DND-41 (cell line): ENCODE results near the gene VPS8.

Experiments
- ATAC-seq: fragments of 200-7000 bp; cut with Tn5 transposase; 3 replicates; pipeline ENCODE4 v1.9.1; 2021; ENCODE audit warnings: low read depth; ENCODE audit not compliant: insufficient read depth
- DNase-seq: peaks from one replicate; pipeline ENCODE4 v3.0.0-alpha.2; 2020
- H2AFZ ChIP-seq: 2 replicates; pipeline ENCODE4 v1.6.0; 2012; ENCODE audit warnings: low read depth, low read length
- H3K27ac ChIP-seq: 2 replicates; pipeline ENCODE4 v1.5.1; 2012; ENCODE audit warnings: low read length, inconsistent platforms
- H3K27me3 ChIP-seq: fragments of 200-600 bp; sonication (generic); 2 replicates; pipeline ENCODE4 v1.6.0; 2012; ENCODE audit warnings: low read length, mild to moderate bottlenecking, inconsistent platforms; ENCODE audit not compliant: insufficient read depth, poor library complexity
- H3K36me3 ChIP-seq: 2 replicates; pipeline ENCODE4 v1.5.1; 2012; ENCODE audit warnings: low read length, inconsistent platforms; ENCODE audit not compliant: insufficient read depth
- H3K4me1 ChIP-seq: 2 replicates; pipeline ENCODE4 v1.5.1; 2012; ENCODE audit warnings: mild to moderate bottlenecking, low read length; ENCODE audit not compliant: insufficient read depth
- H3K4me2 ChIP-seq: 2 replicates; pipeline ENCODE4 v1.6.0; 2012; ENCODE audit warnings: mild to moderate bottlenecking, moderate library complexity, low read length, inconsistent platforms; ENCODE audit not compliant: insufficient read depth
- H3K4me3 ChIP-seq, 2 experiments: fragments of 200-600 bp in 1 of 2; shearing (Covaris generic) in 1 of 2; 2 replicates each; pipeline ENCODE4 v1.5.1; 2012 to 2016; ENCODE audit warnings: inconsistent platforms in 2 of 2, low read length in 2 of 2, mild to moderate bottlenecking in 2 of 2, low read depth in 1 of 2, moderate library complexity in 1 of 2
- H3K79me2 ChIP-seq: 2 replicates; pipeline ENCODE4 v1.6.0; 2012; ENCODE audit warnings: low read length, inconsistent platforms; ENCODE audit not compliant: insufficient read depth
- H3K9ac ChIP-seq: 2 replicates; pipeline ENCODE4 v1.6.0; 2012; ENCODE audit warnings: low read depth, mild to moderate bottlenecking, inconsistent platforms, low read length, moderate library complexity
- H3K9me3 ChIP-seq: 2 replicates; pipeline ENCODE4 v1.5.1; 2012; ENCODE audit warnings: low read length, moderate library complexity, mild to moderate bottlenecking, inconsistent platforms; ENCODE audit not compliant: insufficient read depth, severe bottlenecking
- H4K20me1 ChIP-seq: 2 replicates; pipeline ENCODE4 v1.6.0; 2012; ENCODE audit warnings: low read length; ENCODE audit not compliant: insufficient read depth
- CTCF ChIP-seq: IDR thresholded peaks from 2 replicates; pipeline ENCODE4 v1.5.1; 2012; ENCODE audit warnings: borderline replicate concordance, low read length, moderate library complexity, mild to moderate bottlenecking; ENCODE audit not compliant: poor library complexity, severe bottlenecking; ENCODE audit errors: extremely low read depth
- EZH2 ChIP-seq: IDR thresholded peaks from 3 replicates; pipeline ENCODE4 v1.6.1; 2012; ENCODE audit warnings: borderline replicate concordance, low read depth, mild to moderate bottlenecking, moderate library complexity, low read length, inconsistent platforms; ENCODE audit not compliant: severe bottlenecking

Gene VPS8

GRCh38 chr3:184927796-184928315, 115.9 kb downstream of the VPS8 start:
- no peaks in the 10 kb centered on the region for H3K27me3 ChIP-seq
- H3K36me3 ChIP-seq = peaks cover 22% of the 10 kb centered on the region
- no peak overlapping the region for H3K27ac ChIP-seq
- ATAC-seq (no peak), DNase-seq (no peak)
- no peaks in the 10 kb centered on the region for H3K79me2 ChIP-seq
- H3K4me1 ChIP-seq = no peaks in the 10 kb centered on the region
- H3K4me3 ChIP-seq = no peak overlapping the region
- H3K9me3 ChIP-seq = no peaks in the 10 kb centered on the region
- no peak overlapping the region for H3K9ac ChIP-seq
- no peak overlapping the region for H2AFZ ChIP-seq
- no peak for TF ChIP-seq EZH2
- TF ChIP-seq CTCF = no peak
- no peak overlapping the region for H3K4me2 ChIP-seq
- no peaks in the 10 kb centered on the region for H4K20me1 ChIP-seq

- DNase-seq (no peak), ATAC-seq (no peak)
- Histone ChIP-seq H3K9me3 (no peaks in the 10 kb centered on the region), H3K4me3 (no peak overlapping the region), H3K27me3 (no peaks in the 10 kb centered on the region), H3K36me3 (peaks cover 15% of the 10 kb centered on the region), H3K79me2 (no peaks in the 10 kb centered on the region), H3K4me2 (no peak overlapping the region), H3K4me1 (no peaks in the 10 kb centered on the region), H2AFZ (no peak overlapping the region), H3K27ac (no peak overlapping the region), H3K9ac (no peak overlapping the region), H4K20me1 (no peaks in the 10 kb centered on the region)
- TF ChIP-seq EZH2 (no peak), CTCF (no peak)
Observed at GRCh38 chr3:184932777-184933176, 120.8 kb downstream of the VPS8 start.

- ATAC-seq (no peak), DNase-seq (no peak)
- no peak overlapping the region for H3K4me2 ChIP-seq
- no peaks in the 10 kb centered on the region for H3K79me2 ChIP-seq
- H4K20me1 ChIP-seq = no peaks in the 10 kb centered on the region
- H3K9me3 ChIP-seq = no peaks in the 10 kb centered on the region
- H3K27ac ChIP-seq = no peak overlapping the region
- no peak overlapping the region for H3K9ac ChIP-seq
- H2AFZ ChIP-seq = no peak overlapping the region
- no peaks in the 10 kb centered on the region for H3K27me3 ChIP-seq
- no peak for TF ChIP-seq EZH2
- no peak for TF ChIP-seq CTCF
- no peak overlapping the region for H3K4me3 ChIP-seq
- H3K4me1 ChIP-seq = no peaks in the 10 kb centered on the region
- peaks cover 13% of the 10 kb centered on the region; the same call in 1 of the 2 replicates for H3K36me3 ChIP-seq
Observed at GRCh38 chr3:184937611-184938010, 125.6 kb downstream of the VPS8 start.

- Histone ChIP-seq H3K4me3 (no peak overlapping the region), H3K36me3 (peaks cover 12% of the 10 kb centered on the region; the same call in 1 of the 2 replicates), H2AFZ (no peak overlapping the region), H4K20me1 (no peaks in the 10 kb centered on the region), H3K79me2 (no peaks in the 10 kb centered on the region), H3K4me1 (no peaks in the 10 kb centered on the region), H3K9me3 (no peaks in the 10 kb centered on the region), H3K4me2 (no peak overlapping the region), H3K27ac (no peak overlapping the region), H3K9ac (no peak overlapping the region), H3K27me3 (no peaks in the 10 kb centered on the region)
- TF ChIP-seq EZH2 = no peak
- TF ChIP-seq CTCF = no peak
- DNase-seq = no peak
- no peak for ATAC-seq
Observed at GRCh38 chr3:184941408-184941807, 129.4 kb downstream of the VPS8 start.
